GM19099 (cell line): ENCODE data around the gene CMTM6.

ENCODE experiments used
- POLR2A ChIP-seq: IDR thresholded peaks from 3 replicates; pipeline ENCODE4 v1.6.1; 2011; ENCODE audit warnings: low read depth; ENCODE audit not compliant: insufficient read length; ENCODE audit errors: extremely low read depth

The CMTM6 gene, protein sequence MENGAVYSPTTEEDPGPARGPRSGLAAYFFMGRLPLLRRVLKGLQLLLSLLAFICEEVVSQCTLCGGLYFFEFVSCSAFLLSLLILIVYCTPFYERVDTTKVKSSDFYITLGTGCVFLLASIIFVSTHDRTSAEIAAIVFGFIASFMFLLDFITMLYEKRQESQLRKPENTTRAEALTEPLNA

GRCh38 chr3:32502118-32502945 is at the start of gene CMTM6:
CMTM6 (minus strand) TSS chr3:32502852; CDS start chr3:32502745, 107 bp downstream.
- TF ChIP-seq POLR2A, result peak; percentile 83

DNA sequence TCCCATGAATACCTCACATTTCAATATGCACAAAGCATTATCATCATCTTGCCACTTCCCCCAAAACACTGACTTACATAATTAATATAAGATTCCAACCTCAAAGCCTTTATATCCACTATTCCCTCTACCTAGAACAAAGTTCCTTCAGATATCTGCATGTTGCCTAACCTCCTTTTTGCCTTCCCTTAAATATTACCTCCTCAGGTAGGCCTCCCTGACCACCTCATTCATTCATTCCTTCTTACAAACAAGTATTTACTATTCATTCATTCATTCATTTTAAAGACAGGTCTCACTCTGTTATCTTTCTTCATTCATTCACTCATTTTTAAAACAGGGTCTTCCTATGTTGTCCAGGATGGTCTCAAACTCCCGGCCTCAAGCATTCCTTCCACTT is 49.4 kb upstream of the CMTM6 start:
- no peak for TF ChIP-seq POLR2A

DNA sequence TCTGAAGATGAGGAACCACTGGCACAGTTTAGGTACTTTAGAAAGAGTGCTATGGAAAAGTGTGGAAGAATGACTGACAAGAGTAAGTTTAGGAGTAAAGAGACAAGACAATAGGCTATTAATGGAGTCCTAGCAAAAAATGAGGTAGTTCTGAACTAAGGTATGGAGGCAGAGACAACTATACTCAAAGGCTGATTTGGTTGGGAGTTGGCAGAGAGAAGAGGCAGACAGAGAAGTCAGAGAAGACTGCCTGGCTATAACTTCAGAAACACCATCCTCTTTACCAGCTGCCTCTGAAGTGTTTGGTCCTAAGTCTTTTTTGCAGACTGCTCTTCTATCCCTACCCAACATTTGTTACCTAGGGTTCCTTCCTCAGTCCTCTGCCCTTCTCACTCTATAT is 48.8 kb upstream of the CMTM6 start:
- TF ChIP-seq POLR2A, result no peak

GRCh38 chr3:32551087-32551486 is 48.4 kb upstream of the CMTM6 start:
- no peak for TF ChIP-seq POLR2A

GRCh38 chr3:32545305-32545704 is 42.7 kb upstream of the CMTM6 start:
- TF ChIP-seq POLR2A, result no peak

GRCh38 chr3:32544894-32545293 is 42.2 kb upstream of the CMTM6 start:
- no peak for TF ChIP-seq POLR2A

- no peak for TF ChIP-seq POLR2A
These were observed 40.2 kb upstream of the CMTM6 start for GRCh38 chr3:32542807-32543206.

DNA sequence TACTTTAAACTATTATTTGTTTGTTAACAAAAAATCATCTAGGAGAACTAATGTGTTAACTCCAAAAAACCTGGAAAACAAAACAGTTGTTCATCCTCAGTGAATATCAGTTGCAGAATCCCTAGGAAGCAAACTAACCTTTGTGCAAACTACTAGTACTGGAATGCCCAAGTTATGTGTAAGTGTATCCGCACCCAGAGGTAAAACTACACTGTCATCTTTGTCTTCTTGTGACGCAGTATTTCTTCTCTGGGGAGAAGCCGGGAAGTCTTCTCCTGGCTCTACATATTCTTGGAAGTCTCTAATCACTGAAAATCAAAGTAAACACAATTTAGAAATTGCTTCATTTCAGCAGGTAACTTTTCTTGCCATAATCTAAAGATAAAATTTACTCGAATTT is 38.2 kb upstream of the CMTM6 start:
- TF ChIP-seq POLR2A, result no peak

DNA sequence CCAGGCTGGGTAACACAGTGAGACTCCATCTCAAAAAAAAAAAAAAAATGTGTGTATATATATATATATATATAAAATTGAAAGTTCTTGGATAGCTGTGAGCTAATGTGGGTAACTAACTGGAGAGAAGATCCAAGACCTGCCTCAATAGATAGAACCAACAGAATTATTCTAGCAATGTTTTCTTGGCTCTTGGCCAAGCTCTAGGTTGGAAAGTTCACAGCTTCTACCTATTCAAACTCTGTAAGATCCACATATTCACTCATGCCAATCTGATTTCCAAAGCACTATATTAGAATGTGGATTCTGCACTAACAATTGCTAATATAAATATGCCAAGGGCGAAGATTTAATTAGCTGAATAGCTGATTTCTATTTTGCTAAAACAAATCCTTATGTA is 29.8 kb upstream of the CMTM6 start:
- TF ChIP-seq POLR2A, result no peak

DNA sequence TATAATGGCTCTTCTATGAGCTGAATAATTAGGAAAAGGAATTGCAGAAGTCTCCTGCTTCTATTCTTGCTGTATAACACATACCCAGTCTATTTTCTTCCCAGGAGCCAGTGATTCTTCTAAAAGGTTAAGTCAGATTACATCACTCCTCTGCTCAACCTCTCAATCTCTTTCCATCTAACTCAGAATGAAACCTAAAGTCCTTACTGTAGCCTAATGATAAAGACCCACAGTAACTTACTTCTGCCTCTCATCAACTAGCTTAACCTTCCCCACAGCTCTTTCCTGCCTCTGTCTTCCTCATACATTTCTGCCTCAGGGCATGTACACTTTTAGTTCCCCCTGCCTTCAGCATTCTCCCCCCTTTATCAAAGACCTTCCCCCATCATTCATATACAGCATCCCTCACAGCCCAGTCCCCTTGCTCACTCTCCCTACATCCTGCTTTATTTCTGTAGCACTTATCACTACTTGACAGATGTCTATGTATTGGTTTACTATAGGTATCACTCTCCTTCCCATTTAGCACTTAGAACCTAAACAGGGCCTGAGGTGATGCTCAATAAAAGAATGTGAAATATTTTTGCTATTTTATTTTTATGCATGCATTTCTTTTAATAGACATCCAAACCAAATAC is 28.5 kb upstream of the CMTM6 start:
- no peak for TF ChIP-seq POLR2A

GRCh38 chr3:32525720-32526119 is 23.1 kb upstream of the CMTM6 start:
- no peak for TF ChIP-seq POLR2A

- no peak for TF ChIP-seq POLR2A
These were observed 20.0 kb upstream of the CMTM6 start for GRCh38 chr3:32522682-32523081.

GRCh38 chr3:32511005-32511404 is 8.4 kb upstream of the CMTM6 start:
- TF ChIP-seq POLR2A, result no peak

- no peak for TF ChIP-seq POLR2A
These were observed 7.5 kb upstream of the CMTM6 start for GRCh38 chr3:32510075-32510724.

DNA sequence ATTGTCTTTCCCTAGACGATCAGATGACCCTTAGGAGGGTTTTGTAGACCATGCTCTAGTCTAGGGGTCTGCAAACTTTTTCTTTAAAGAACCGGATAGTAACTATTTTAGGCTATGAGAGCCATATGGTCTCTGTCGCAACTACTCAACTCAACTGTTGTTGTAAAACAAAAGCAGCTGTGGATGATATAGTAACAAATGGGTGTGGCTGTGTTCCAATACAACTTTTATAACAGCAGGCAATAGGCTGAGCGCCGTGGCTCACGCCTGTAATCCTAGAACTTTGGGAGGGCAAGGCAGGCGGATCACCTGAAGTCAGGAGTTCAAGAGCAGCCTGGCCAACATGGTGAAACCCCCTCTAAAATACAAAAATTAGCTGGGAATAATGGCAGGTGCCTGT is 6.1 kb upstream of the CMTM6 start:
- TF ChIP-seq POLR2A, result no peak

GRCh38 chr3:32506466-32506865 is 3.8 kb upstream of the CMTM6 start:
- no peak for TF ChIP-seq POLR2A

DNA sequence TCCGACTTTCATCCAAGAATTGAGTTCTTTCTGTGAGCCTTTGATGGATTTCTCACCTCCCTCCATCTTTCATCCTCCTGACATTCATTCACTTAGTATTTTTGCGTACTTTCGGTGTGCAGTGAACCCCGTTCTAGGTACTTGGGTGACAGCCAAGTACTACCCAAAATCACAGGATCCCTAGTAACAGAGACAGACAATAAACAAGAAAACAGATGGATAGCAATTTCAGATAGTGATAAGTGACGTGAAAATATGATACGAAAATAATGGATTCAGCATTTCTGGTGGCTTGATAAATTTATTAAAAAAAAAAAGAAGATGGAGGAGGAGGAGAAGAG is 264 bp upstream of the CMTM6 start:
- TF ChIP-seq POLR2A, result no peak

- no peak for TF ChIP-seq POLR2A
These were observed 902 bp downstream of the CMTM6 start for GRCh38 chr3:32501783-32502117.
